GM21526 (cell line): Measurements from ENCODE around the gene AP3D1.
"Not testable (repeated sequence)": the region's sequence is repeated elsewhere in the genome, so short reads cannot be mapped to it uniquely, and the experiment has no call there.

Experiments
- ATAC-seq: cut with Tn5 transposase; IDR thresholded peaks from one replicate; pipeline ENCODE4 v1.9.1; 2021; ENCODE audit warnings: moderate library complexity; ENCODE audit not compliant: unreplicated experiment, low FRiP score

Gene AP3D1

GRCh38 chr19:2151339-2152229 is at the start of gene AP3D1:
TSS of gene AP3D1 (minus strand) at chr19:2151566. CDS start at chr19:2151334, 232 bp downstream.
- ATAC-seq, result peak; percentile 74

- not testable (repeated sequence) for ATAC-seq
Measured at GRCh38 chr19:2200624-2201294, 49.4 kb upstream of the AP3D1 start.

GRCh38 chr19:2199861-2200623 is 48.7 kb upstream of the AP3D1 start:
- ATAC-seq, result no peak

- no peak for ATAC-seq
Measured at GRCh38 chr19:2199215-2199614, 47.8 kb upstream of the AP3D1 start.

- ATAC-seq, result no peak
Measured at GRCh38 chr19:2198317-2198716, 47.0 kb upstream of the AP3D1 start.

GRCh38 chr19:2197270-2197669 is 45.9 kb upstream of the AP3D1 start:
- no peak for ATAC-seq

- ATAC-seq, result no peak
Measured at GRCh38 chr19:2195914-2196313, 44.5 kb upstream of the AP3D1 start.

GRCh38 chr19:2195361-2195760 is 44.0 kb upstream of the AP3D1 start:
- no peak for ATAC-seq

- no peak for ATAC-seq
Measured at GRCh38 chr19:2194513-2195078, 43.2 kb upstream of the AP3D1 start.

GRCh38 chr19:2193807-2194206 is 42.4 kb upstream of the AP3D1 start:
- no peak for ATAC-seq

- no peak for ATAC-seq
Measured at GRCh38 chr19:2192862-2193261, 41.5 kb upstream of the AP3D1 start.

- no peak for ATAC-seq
Measured at GRCh38 chr19:2191456-2192310, 40.3 kb upstream of the AP3D1 start.

- no peak for ATAC-seq
Measured at GRCh38 chr19:2190848-2191455, 39.6 kb upstream of the AP3D1 start.

GRCh38 chr19:2189880-2190279 is 38.5 kb upstream of the AP3D1 start:
- ATAC-seq, result no peak

- no peak for ATAC-seq
Measured at GRCh38 chr19:2188708-2189385, 37.5 kb upstream of the AP3D1 start.

- no peak for ATAC-seq
Measured at GRCh38 chr19:2187159-2187558, 35.8 kb upstream of the AP3D1 start.

GRCh38 chr19:2186071-2186846 is 34.9 kb upstream of the AP3D1 start:
- ATAC-seq, result no peak

GRCh38 chr19:2185734-2186070 is 34.3 kb upstream of the AP3D1 start:
- no peak for ATAC-seq
